Bladder microvascular endothelial cell (primary cell): ENCODE results near the gene KRIT1. TPM values are rescaled to one million over a fixed set of nuclear protein-coding genes. Genes with fewer than 3 reads are reported as not detected.

Experiments used
- total RNA-seq: library from RNA; depleted of rRNA; stranded (reverse); fragments of >200 nt; gene quantifications from 2 replicates; pipeline ENCODE4 v1.2.3, GENCODE V29; 2014

Gene KRIT1
- total RNA-seq: 25.6 and 45.8 TPM in 2 replicates

DNA sequence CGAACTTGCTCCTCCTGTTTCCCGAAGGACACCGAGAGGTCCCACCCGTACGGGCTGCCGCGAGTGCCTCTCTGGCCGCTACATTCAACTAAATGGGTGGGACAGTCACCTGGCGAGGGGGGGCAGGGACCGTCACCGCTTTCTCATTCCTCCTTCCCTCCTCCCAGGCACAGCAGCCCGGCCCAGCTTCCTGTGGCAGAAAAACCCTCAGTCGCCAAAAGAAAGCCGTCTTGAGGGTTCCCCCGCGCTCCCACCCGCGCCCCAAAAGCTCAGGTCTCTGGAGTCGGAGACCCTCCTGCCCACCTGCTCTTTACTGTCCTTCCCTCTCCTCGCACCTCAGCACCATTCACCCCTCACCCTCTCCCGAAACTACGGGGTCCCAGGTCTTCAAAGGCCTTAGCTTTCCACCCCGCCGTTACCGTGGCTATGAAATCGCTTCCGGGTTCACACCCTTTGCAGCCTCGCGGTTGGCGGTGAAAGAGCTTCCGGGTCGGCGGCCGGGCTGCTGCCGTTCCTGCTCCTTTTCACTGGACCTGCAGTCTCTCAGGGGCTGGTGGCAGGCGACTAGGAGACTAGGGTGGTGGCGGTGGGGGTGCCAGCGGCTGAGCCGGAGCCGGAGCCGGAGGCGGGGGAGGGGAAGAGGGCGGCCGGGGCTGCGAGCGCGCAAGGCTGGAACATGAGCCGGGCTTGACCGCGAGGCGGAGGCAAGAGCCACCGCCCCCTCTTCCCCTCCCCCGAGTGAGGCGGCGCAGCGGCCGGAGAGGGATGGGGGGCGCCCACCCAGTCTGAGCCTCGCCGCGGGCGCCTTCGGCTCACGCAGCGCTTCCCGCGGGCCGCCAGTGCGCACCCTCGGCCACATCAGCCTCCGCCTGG is at the start of gene KRIT1, which contains the start of gene ANKIB1:
Gene KRIT1, minus strand, starts transcription at position 428 of the 873 bp plus-strand sequence. CDS start 3,779 bp downstream, outside the sequence.
Gene ANKIB1, plus strand, starts transcription at position 488 of the 873 bp plus-strand sequence. CDS start 49,005 bp downstream, outside the sequence.

DNA sequence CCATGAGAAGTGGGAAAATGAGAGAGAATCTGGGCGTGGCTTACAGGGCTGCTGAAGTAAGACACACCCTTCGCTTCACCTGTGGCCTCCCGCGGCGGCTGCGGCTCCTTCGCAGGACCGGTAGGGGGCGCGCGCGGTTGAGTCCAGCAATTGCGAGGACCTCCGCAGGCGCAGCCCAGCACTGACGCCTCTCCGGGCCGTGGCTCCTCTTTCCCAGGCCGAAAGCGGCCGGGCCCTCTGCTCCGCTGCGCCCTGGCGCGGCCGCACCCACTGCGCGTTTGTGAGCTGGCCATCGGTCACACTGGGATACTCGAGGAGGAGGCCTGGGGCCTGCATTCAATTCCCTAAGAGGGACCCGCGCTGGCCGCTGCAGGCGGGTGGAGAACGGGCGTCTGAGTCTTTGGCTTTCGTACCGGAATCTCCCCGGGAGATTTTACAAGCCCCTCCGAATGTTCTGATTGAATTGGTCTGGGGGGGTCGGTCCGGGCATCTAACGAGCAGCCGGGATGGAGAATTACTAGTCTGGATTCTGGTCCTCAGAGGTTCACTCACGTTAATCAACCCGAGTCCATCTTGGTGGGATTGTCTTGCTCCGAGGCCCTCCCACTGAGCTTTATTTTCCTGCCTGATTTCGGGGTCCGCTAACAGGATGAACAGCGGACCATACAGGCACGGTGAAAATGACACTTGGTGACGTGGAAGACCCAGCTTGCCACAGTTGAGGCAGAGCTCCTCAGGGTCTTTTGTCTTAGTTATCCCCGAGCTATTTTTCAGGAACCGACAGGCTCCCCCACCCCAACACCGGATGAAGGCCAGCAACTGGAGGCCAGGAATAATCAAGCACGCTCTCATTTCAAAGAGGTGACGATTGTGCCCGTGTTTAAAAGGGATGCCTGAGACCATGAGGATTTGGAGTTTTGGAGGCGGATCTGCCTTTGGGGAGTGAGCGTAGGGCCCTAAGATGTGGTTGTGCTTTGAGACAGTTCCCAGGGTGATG is 66.5 kb downstream of the KRIT1 start, which contains the start of gene LRRD1:
Gene LRRD1, minus strand, starts transcription at position 215 of the 997 bp plus-strand sequence. CDS start 13,940 bp downstream, outside the sequence.

Other genes with a start within 250 kb of the KRIT1 start
- 79.2 and 107 TPM in 2 replicates for gene CYP51A1, start 111.4 kb downstream of the KRIT1 start, total RNA-seq
- gene LRRD1, start 66.8 kb downstream of the KRIT1 start, total RNA-seq: under 0.01 TPM in 2 replicates
- gene ANKIB1, start 60 bp upstream of the KRIT1 start, total RNA-seq: 21.7 and 40.2 TPM in 2 replicates
- gene GATAD1, start 201.6 kb upstream of the KRIT1 start, total RNA-seq: 10.2 and 20.1 TPM in 2 replicates
- gene ERVW-1, start 232.0 kb upstream of the KRIT1 start, total RNA-seq: not detected in 2 replicates